RCC 7860 (cell line): ENCODE results near the gene RTKN.

Experiments
- DNase-seq: peaks from one replicate; pipeline ENCODE4 v3.0.0-alpha.2; 2015; ENCODE audit warnings: low spot score
- FAIRE-seq: peaks from 2 replicates; lab custom pipeline; 2012; peaks lifted over from hg19 to GRCh38; lab: Jason Lieb, UNC

Gene RTKN

GRCh38 chr2:74387346-74387745 lies 54.4 kb downstream of the RTKN start:
- FAIRE-seq (no peak), DNase-seq (no peak)

GRCh38 chr2:74385396-74385795 lies 56.3 kb downstream of the RTKN start:
- FAIRE-seq (no peak), DNase-seq (no peak)

- DNase-seq (no peak), FAIRE-seq (no peak)
Measured at GRCh38 chr2:74384051-74384450, 57.7 kb downstream of the RTKN start.

- no peak for DNase-seq
- no peak for FAIRE-seq
Measured at GRCh38 chr2:74383254-74383653, 58.5 kb downstream of the RTKN start.

GRCh38 chr2:74381751-74382150 lies 60.0 kb downstream of the RTKN start:
- FAIRE-seq (no peak), DNase-seq (no peak)

- DNase-seq (no peak), FAIRE-seq (no peak)
Measured at GRCh38 chr2:74379851-74380789, 61.6 kb downstream of the RTKN start, which contains the start of gene DCTN1. DCTN1 (minus strand) TSS chr2:74380311; CDS start chr2:74380037, 274 bp downstream.

DNA sequence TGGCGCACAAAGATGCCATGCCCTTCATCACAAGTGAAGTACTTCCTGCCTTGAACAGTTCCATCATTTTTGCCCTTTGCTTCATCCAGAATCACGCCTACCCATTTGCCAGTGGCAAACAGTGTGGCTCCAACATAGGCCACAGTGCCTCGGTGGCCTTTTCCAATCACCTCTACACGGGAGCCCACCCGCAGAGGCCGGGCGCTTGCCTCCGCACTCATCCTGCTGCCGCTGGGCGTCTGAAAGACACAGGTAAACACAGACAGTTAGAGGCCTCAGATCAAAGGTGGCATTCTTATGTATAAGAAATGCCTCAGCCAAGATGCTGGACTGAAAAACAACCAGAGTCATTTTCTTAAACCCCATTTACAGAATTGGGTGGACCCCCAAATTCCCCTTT lies 63.7 kb downstream of the RTKN start:
- FAIRE-seq (no peak), DNase-seq (no peak)

DNA sequence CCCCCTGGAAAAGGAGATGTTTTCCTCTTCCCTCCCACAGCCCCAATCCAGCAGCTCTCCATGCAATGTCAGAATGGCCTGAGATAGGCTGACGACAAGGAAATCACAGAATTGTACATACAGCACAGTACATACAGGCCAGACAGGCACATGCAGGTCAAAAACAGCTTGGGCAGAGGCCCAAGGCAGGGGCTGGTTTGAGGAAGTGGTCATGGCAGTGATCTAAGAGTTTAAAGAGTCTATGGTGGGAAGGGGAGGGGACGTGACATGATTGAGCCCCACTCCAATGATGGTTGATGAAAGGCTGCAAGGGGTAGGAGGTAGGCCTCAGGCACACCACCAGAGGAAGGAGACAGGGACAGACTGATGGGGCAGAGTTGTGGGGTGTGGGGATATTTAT lies 65.9 kb downstream of the RTKN start:
- FAIRE-seq = no peak
- no peak for DNase-seq
